IPS DF 4.7 (cell line): ENCODE data around the gene SMYD3.

ENCODE experiments used
- DNase-seq: peaks from one replicate; pipeline ENCODE4 v3.0.0-alpha.2; 2013; ENCODE audit warnings: low spot score; ENCODE audit errors: extremely low read depth

The SMYD3 gene

DNA sequence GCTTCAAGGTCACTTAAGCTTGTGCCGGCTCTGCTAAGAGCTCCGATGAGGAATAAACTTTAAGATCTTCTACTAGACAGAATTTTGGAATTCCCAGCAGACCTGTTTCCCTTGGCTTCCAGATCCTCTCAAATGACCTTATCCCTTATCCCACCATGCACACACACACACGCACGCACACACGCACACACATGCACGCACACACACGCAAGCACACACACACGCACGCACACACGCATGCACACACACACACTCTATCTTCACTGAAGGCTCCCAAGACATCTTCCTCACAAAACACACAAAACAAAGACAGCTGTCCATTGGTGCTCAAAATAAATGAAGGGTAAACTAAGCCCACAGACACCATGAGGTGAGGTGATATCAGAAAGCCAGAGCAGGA is 692.4 kb downstream of the SMYD3 start:
- DNase-seq: no peak

DNA sequence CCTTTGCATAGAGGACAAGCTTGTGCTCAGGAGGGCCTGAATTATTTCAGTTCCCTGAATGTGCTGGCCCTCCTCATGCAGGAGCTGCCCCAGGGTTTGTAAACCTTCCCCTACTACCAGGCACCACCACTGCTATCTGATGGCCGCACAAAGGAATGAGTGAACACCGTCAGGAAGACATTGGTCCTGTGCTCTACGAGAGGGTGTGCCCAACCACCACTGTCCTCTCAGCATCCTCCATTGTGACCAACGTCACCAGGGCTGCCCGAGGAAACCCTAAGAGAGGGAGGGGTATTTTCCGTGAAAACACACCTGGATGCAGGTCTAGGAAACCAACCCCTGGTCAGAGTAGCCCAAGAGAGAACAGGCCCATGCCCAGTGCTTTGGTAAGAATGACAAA is 694.8 kb downstream of the SMYD3 start:
- DNase-seq: no peak

DNA sequence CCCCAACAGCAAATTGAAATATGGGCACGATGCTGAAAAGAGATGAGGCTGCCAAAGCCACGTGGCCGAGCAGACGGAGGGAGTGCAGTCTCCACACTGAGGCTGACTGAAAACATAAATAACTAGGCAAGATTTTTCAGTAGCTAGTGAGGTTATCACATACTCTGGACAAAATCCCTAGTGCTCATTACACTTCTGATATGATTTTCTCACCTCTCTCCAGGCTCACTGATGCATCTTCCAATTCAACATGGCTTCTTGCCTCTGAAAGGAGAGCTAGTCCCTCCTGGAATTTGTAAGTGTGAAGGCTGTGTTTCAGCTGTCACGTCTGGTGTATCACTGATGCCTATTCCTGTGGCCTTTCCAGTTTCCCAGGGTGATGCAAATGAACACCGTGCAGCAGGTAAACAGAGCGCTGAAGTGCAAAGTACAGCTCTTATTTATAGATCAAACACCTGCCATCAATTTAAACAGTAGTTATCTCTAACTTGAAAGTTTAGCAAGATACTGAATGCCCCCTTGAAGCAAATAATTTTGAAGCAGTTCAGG is 696.2 kb downstream of the SMYD3 start:
- no peak for DNase-seq

GRCh38 chr1:245810181-245810769 is 696.8 kb downstream of the SMYD3 start:
- DNase-seq: no peak

GRCh38 chr1:245809361-245809760 is 697.7 kb downstream of the SMYD3 start:
- DNase-seq: no peak

DNA sequence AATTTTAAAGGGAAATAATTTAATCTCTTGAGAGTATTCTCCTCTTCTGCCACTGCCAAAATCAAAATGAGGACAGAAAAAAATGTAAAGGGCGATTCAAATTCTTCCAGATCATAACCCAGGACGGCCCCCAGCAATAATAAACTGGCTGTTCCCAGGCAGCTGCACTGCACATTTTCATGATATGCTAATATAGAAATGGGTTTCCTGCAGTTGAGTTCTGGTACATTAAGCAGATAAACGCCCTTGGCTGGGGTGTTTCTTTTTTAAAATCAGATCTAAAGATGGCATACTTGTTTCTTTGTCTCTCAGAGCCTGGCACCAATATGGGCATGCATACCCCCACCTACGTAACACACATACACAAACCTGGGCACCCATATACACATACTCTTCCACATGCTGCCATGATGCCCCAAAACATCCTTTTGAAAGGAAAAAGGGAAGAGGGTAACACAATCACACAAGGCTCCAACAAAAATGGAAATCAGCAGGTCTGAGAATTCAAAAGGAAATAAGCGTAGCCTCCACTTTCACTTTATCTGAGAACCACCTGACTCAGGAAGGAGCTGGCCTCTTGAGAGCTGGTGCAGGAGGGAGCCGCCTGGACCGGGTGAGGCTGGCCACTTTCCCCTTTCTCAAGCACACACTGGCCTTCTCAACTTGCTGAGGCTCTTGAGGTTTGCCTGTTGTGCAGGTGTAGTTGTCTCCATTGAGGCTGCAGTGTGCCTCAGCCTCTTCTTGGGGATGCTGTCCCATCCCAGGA is 698.9 kb downstream of the SMYD3 start:
- DNase-seq: no peak

DNA sequence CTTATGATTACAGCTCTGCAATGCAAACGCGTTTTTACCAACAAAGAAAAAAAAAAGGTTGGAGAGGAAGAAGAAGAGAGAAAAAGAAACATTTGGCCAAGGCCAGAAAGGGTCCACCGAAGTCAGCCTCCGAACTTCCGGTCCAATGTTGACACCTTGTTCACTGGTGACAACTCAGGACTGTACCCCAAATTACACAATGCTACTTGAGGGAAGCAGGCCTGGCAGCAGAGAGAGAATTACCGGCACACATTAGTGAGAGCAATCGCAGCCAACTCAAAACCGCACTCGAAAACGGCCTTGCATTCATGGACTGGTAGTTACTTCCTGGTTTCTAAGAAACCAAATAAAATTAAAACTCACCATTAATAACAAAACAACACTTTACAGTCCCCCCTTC is 699.8 kb downstream of the SMYD3 start:
- no peak for DNase-seq

DNA sequence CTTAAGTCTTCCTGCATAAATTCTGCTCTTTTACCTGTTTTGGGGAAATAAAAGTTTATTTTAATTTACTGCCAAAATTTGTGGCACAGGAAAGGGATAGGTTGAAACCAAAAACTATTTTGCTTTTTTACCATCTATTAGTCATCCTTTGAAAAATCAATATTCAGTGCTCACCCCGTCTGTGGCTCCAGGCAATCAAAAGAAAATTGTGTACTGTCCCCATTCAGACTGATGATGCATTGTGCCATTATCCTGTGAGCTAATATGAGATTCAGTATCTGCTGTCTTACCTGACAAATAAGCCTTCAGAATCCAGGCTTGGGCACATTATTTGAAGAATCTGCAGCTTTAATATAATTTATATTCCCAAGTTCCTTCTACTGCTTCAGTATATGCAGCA is 701.5 kb downstream of the SMYD3 start:
- DNase-seq: no peak

GRCh38 chr1:245804696-245805095 is 702.4 kb downstream of the SMYD3 start:
- DNase-seq: no peak

DNA sequence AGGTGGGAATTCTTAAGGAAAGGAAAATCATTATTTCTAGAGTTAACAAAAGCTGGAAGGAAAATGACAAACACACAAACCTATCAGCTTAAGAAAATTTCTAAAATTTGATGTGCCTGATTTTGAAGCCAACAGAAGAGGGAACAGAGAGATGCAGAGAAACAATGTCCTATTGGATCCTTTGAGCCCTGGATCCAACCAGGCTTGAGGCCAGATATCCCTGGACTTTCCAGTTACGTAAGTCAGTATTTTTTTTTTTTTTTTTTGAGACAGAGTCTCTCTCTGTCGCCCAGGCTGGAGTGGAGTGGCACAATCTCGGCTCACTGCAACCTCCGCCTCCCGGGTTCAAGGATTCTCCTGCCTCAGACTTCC is 703.4 kb downstream of the SMYD3 start:
- DNase-seq: no peak

DNA sequence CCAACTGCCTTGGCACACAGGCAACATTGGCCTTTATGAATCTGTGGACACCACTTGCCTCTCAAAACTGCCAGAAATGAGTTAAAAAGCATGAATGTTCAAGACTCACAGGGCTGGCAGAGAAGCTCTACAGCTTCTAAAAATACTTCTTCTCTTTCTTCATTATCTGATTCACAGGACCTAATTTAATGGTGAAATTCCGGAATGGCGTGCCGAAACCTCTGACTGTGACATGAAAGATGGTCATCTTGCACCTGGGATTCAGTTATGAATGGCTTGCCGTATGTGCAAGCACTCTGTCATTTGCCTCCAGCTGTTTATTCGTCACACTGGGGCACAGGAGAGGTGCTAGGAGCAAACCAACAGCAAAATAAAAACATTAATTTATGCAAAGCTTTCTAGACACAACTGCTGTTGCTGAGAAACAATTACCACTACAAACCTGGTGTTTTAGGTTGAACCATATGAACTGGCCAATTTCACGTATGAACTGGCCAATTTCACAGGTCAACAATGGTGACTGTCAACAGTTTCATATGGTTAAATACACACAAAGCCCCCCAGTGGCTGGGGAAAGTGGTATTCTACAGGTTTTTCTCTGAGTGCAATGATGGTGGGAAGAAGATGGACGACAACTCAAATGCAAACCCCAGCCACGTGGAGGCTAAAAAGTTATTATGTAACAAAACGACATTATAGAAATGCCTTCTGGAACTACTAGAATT is 704.0 kb downstream of the SMYD3 start:
- DNase-seq: no peak

DNA sequence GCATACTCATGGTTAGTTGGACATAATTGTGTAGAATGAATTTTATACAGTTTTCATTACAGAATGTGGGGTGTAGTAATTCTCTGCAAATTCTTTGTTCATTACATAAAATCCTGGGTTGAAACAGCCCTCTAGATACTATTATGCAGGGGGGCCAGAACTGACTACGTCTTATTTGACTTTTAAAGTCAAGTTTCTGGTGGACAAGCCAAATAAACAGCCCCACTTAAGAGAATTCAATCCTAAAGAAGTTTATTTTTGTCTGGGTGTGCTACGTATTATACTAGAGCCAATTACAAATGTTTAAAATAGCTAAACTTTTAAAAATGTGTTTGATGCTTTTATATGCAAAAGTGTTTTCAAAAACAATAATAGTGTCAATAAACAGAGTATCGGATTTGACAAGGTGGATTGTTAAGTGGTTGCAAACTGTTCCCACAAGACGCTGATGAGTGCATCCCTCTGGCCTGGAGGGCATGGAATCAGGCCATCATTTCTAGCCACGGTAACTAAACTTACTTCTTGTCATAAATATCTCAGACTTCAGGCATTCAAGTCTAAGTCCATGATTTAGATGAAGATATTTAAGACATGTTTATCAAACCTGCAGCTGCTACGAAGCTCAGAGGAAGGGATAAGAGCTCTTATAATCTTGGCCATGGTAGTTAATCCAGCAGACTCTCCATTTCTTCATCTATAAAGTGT is 706.0 kb downstream of the SMYD3 start:
- no peak for DNase-seq

GRCh38 chr1:245798349-245798711 is 708.7 kb downstream of the SMYD3 start:
- no peak for DNase-seq

DNA sequence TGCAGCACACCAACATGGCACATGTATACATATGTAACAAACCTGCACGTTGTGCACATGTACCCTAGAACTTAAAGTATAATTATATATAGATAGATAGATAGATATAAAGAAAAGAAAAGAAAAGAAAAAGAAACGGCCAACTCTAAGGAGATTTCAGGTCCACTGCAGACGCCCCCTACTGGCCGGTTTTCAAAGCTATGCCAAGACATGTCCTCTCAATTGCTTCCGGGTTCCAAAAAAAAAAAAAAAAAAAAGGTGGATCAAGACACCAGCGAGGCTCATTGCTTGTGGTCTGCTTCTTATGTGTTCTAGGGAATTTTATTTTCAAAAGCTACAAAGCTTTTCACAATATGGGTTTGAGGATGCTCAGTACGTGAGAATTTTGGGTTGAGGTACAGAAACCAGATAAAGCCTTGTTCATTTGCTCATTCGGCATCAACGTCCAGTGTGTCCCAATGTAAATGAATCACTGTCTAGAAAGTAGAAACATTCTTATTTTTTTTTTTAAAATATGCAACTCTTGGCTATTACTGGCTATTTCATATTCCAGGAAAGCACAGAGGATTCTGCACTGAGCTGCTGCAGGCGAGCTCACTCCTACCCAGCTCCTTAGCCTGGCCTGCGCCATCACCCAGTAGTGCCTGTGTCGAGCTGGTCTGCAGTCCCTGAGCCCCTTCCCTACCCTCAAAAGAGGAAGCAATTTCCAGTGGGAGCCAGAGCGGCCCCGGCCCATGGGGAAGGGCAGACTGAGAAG is 709.3 kb downstream of the SMYD3 start:
- peak; percentile 22 for DNase-seq

DNA sequence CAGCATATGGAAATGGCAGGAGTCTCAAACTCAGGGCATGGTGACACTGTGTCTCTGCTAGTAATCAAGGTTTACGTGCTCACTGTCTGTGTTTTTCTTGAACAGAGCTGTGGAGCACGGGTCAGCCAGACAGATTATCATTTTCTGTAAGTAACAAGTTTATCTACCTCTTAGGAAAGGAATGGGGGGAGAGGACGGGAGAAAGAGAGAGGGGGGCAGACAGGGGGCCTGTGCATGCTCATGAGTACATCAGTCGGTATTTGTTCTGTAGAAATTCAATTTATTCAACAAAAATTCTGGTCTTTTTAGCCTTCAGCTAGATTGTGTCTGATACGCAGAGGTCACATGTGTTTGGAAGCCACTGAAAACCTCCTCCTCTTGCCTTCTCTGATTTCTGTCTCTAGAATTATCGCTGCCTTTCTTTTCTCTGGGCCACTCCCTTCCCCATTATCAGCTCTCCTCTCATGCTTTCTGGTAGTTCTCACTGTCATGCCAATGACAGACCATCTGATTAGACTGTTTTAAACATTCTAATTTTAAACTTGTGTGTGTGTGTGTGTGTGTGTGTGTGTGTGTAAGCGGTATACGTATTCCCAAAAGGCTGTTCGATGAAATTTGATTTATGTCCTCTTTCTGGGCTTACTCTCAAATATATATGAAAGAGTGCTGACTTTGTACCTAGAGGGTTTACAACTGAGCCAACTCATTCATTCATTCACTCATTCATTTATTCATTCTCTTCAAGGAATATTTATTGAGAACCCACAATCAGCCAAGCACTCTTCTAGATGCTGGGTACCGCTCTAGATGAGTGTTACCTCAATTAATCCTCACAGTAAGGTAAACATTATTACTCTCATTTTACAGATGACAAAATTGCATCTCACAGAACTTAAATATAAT is 715.4 kb downstream of the SMYD3 start:
- no peak for DNase-seq

- no peak for DNase-seq
Observed at GRCh38 chr1:245790441-245790840, 716.6 kb downstream of the SMYD3 start.

GRCh38 chr1:245788886-245789285 is 718.2 kb downstream of the SMYD3 start:
- no peak for DNase-seq

GRCh38 chr1:245788269-245788668 is 718.8 kb downstream of the SMYD3 start:
- no peak for DNase-seq

DNA sequence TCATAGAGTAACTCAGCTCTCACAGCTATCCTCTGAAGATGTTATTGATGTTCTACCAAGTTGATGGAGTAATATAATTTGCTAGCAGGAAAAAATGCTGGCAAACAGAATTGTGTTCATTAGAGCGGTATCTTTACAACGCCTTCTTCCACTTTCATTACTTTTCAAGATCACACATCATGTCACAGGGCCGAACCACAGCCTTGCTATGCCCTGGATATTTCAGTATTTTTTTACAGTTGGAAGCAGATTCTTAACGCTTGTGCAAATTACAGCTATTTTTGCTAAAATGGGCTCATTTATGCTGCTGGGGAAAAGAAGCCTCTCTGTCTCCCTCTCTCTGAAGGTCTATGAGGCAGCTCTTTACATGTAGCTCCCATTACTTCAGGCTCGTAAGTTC is 720.1 kb downstream of the SMYD3 start:
- DNase-seq: no peak
